Mesendoderm (in vitro differentiated cells): ENCODE measurements around the gene SULT1A1.

Experiments used
- DNase-seq: peaks from one replicate; pipeline ENCODE4 v3.0.0; 2013
- H2AK5ac ChIP-seq: 2 replicates; pipeline ENCODE4 v1.6.1; 2013; ENCODE audit warnings: low read length, inconsistent platforms
- H2BK120ac ChIP-seq: 2 replicates; pipeline ENCODE4 v1.6.1; 2013; ENCODE audit warnings: low read depth, mild to moderate bottlenecking, low read length, moderate library complexity, mixed read lengths
- H2BK15ac ChIP-seq: replicated peaks from 2 replicates; pipeline ENCODE4 v1.6.1; 2013; ENCODE audit warnings: low read depth, mild to moderate bottlenecking, moderate library complexity
- H2BK5ac ChIP-seq: 2 replicates; pipeline ENCODE4 v1.6.1; 2013; ENCODE audit warnings: low read length, inconsistent platforms
- H3K18ac ChIP-seq: 2 replicates; pipeline ENCODE4 v1.6.1; 2013; ENCODE audit warnings: mild to moderate bottlenecking, low read length, mixed read lengths
- H3K23ac ChIP-seq: one replicate; pipeline ENCODE4 v1.6.1; 2013; ENCODE audit warnings: low read length
- H3K27ac ChIP-seq: 2 replicates; pipeline ENCODE4 v1.5.1; 2013; ENCODE audit warnings: low read depth, mild to moderate bottlenecking, inconsistent platforms, low read length, moderate library complexity
- H3K27me3 ChIP-seq: 2 replicates; pipeline ENCODE4 v1.6.1; 2013; ENCODE audit warnings: low read length, control low read depth, mild to moderate bottlenecking, inconsistent platforms; ENCODE audit not compliant: insufficient read depth, poor library complexity
- H3K36me3 ChIP-seq: 2 replicates; pipeline ENCODE4 v1.6.1; 2013; ENCODE audit warnings: low read length, inconsistent platforms; ENCODE audit not compliant: control insufficient read depth, insufficient read depth
- H3K4ac ChIP-seq: one replicate; pipeline ENCODE4 v1.6.1; 2013; ENCODE audit warnings: low read depth, mild to moderate bottlenecking, low read length, moderate library complexity
- H3K4me1 ChIP-seq: 2 replicates; pipeline ENCODE4 v1.6.1; 2013; ENCODE audit warnings: low read depth, low read length, inconsistent platforms; ENCODE audit not compliant: control insufficient read depth
- H3K4me2 ChIP-seq: 2 replicates; pipeline ENCODE4 v1.6.1; 2013; ENCODE audit warnings: low read length
- H3K4me3 ChIP-seq: 2 replicates; pipeline ENCODE4 v1.5.1; 2013; ENCODE audit warnings: mild to moderate bottlenecking, low read length
- H3K56ac ChIP-seq: one replicate; pipeline ENCODE4 v1.6.1; 2013; ENCODE audit warnings: low read length
- H3K79me1 ChIP-seq: 2 replicates; pipeline ENCODE4 v1.6.1; 2013; ENCODE audit warnings: low read length, inconsistent platforms
- H3K79me2 ChIP-seq: 2 replicates; pipeline ENCODE4 v1.6.1; 2013; ENCODE audit warnings: mild to moderate bottlenecking, low read length; ENCODE audit not compliant: control insufficient read depth, insufficient read depth
- H3K9ac ChIP-seq: 2 replicates; pipeline ENCODE4 v1.6.1; 2013; ENCODE audit warnings: low read length, inconsistent platforms
- H4K5ac ChIP-seq: one replicate; pipeline ENCODE4 v1.6.1; 2013; ENCODE audit warnings: low read length
- H4K8ac ChIP-seq: one replicate; pipeline ENCODE4 v1.6.1; 2013; ENCODE audit warnings: low read depth, mild to moderate bottlenecking, control low read depth, low read length, moderate library complexity
- WGBS: extraction: QIAGEN DNeasy Blood & Tissue Kit; methylation state at CpG from one replicate; pipeline ENCODE4 v1.1.7; 2013; ENCODE audit warnings: low lambda C conversion rate, missing lambda C conversion rate; ENCODE audit not compliant: insufficient coverage; ENCODE audit errors: extremely low coverage; 5-methylcytosine and 5-hydroxymethylcytosine counted together

SULT1A1 gene

DNA sequence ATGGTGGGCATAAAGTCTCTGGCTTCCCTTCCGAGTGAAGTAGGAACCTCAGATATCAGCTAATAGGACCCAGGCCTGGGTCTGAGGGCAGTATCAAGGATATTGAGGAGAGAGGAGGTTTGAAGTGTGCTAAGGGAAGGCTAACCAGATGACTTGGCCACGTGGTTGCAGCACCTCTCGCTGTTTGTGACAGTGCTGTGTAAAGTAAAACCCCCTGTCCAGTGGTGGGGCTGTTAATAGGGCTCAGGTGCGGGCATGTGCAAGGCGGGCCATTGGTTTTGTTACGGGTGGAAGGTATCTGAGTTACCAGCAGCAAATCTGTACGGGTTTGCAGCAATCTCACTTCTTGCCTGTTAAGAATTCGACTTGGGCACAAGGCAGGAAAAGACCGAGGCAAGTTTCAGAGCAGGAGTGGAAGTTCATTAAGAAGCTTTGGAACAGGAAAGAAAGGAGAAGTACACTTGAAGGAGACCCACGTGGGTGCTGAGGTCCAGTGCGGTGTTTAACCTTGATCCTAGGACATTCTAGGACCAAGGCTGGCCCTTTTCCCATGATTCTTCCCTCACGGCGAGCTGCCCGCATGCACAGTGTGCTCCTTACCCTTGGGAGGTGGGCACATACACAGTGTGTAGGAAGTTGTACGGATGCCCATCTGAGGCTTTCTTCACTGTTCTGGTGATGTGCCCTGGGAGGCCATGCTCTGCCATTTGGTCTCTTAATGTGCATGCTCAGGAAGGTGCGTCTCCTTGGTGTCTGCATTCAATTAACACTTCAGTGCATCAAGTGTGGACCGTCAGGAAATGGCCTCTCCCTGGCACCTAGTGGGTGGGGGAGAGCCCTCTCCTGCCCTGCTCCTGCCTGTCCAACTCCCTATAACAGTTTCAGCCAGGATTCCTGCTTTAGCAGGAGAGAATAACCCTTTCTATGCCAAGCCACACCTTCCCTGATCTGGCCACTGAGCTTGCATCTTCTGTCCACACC lies 35.8 kb downstream of the SULT1A1 start:
- no peak overlapping the region for H3K23ac ChIP-seq
- no CpG with 5 or more reads among the region's 17 CpGs for WGBS
- no peak overlapping the region for H3K56ac ChIP-seq
- no peak overlapping the region for H2BK120ac ChIP-seq
- no peak overlapping the region for H4K5ac ChIP-seq
- H3K79me1 ChIP-seq: peaks cover 2% of the 10 kb centered on the region
- no peak overlapping the region for H3K4ac ChIP-seq
- no peaks in the 10 kb centered on the region for H3K36me3 ChIP-seq
- no peak overlapping the region for H2AK5ac ChIP-seq
- no peak overlapping the region for H3K27ac ChIP-seq
- DNase-seq: no peak
- H4K8ac ChIP-seq: no peak overlapping the region
- no peak overlapping the region for H3K9ac ChIP-seq
- H2BK15ac ChIP-seq: no peak overlapping the region
- H3K4me3 ChIP-seq: no peak overlapping the region
- H3K4me1 ChIP-seq: peaks cover 9% of the 10 kb centered on the region
- H3K18ac ChIP-seq: no peak overlapping the region
- no peak overlapping the region for H2BK5ac ChIP-seq
- H3K79me2 ChIP-seq: no peaks in the 10 kb centered on the region
- H3K27me3 ChIP-seq: no peaks in the 10 kb centered on the region
- no peak overlapping the region for H3K4me2 ChIP-seq

DNA sequence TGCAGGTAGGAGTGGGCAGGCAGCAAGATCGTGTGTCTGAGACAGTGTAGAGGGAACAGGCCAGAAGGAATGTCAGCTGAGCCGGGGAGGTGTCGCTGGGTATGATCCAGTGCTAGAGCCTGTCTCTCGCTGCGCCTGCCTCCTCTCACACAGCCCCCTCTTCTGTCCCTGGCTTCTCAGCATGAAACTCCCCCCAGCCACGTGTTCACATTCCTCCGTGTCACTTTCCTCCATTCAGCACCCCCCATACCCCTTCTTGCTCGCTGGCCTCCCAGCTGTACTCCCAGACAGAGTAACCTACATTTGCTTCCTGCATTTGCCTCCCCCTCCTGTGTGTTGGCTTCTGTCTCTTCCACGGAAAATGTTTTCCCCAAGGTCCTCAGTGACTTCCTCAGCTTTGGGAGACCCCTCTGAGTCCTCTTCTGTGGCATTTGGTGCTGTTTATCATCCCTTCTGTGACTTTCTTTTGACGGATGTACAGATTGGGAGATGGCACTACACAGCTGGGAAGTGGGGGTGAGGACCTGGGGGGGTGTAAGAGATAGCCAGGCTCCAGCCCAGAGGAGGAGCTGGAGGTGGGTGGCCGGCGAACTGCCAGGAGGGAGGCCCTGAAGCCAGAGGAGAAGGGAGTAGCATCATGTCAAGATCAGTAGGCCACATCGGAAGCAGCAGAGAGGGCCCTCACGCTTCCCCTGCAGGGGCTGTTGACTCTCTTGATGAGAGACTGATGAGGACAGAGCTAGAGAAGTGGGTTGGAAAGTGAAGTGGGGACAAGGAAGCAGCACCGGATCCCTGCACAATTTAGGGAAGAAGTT lies 36.9 kb downstream of the SULT1A1 start:
- Histone ChIP-seq H3K9ac (peak overlapping the region; percentile 24), H3K27me3 (no peaks in the 10 kb centered on the region), H2AK5ac (no peak overlapping the region), H3K79me2 (no peaks in the 10 kb centered on the region), H3K4me1 (peaks cover 9% of the 10 kb centered on the region), H3K18ac (no peak overlapping the region), H3K4me2 (no peak overlapping the region), H4K8ac (no peak overlapping the region), H3K4me3 (no peak overlapping the region), H3K4ac (no peak overlapping the region), H2BK15ac (no peak overlapping the region), H3K36me3 (no peaks in the 10 kb centered on the region), H2BK120ac (no peak overlapping the region), H3K79me1 (peaks cover 2% of the 10 kb centered on the region), H3K27ac (no peak overlapping the region), H3K56ac (peak overlapping the region; percentile 80), H3K23ac (peak overlapping the region; percentile 89), H4K5ac (no peak overlapping the region), H2BK5ac (no peak overlapping the region)
- DNase-seq: peak; percentile 69
- no CpG with 5 or more reads among the region's 15 CpGs for WGBS

DNA sequence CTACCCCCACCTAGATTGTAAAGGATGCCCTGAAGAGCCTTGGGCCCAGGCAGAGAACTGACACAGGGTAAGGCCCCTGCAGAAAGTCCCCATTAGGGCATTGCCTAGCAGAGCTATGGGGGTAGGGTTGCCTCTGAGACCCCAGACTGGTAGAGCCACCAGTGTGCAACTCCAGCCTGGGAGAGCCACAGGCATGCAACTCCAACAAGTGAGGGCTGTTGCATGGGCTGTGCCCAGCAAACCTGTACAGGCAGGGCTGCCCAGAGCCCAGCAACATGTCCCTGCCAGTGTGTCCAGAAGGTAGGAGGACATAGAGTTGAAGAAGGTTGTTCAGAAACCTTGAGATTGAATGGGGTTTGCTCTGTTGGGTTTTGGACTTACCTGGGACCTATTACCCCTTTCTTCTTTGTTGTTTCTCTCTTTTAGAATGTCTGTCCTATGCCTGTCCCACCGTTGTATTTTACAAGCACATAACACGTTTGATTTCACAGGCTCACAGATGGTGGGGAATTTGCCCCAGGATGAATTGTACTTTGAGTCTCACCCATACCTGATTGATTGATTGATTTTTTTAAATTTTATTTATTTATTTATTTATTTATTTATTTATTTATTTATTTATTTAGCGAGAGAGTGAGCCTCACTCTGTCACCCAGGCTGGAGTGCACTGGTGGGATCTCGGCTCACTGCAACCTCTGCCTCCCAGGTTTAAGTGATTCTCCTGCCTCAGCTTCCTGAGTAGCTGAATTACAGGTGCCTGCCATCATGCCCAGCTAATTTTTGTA lies 39.7 kb downstream of the SULT1A1 start:
- Histone ChIP-seq H3K27me3 (no peaks in the 10 kb centered on the region), H4K8ac (no peak overlapping the region), H2BK120ac (no peak overlapping the region), H3K4me3 (no peak overlapping the region), H3K18ac (no peak overlapping the region), H3K4me2 (no peak overlapping the region), H4K5ac (no peak overlapping the region), H3K23ac (no peak overlapping the region), H2AK5ac (no peak overlapping the region), H3K4ac (no peak overlapping the region), H3K36me3 (no peaks in the 10 kb centered on the region), H2BK5ac (no peak overlapping the region), H3K27ac (no peak overlapping the region), H2BK15ac (no peak overlapping the region), H3K4me1 (peaks cover 9% of the 10 kb centered on the region), H3K56ac (no peak overlapping the region), H3K79me2 (no peaks in the 10 kb centered on the region), H3K9ac (no peak overlapping the region), H3K79me1 (peaks cover 2% of the 10 kb centered on the region)
- no peak for DNase-seq
- no CpG with 5 or more reads among the region's 4 CpGs for WGBS

DNA sequence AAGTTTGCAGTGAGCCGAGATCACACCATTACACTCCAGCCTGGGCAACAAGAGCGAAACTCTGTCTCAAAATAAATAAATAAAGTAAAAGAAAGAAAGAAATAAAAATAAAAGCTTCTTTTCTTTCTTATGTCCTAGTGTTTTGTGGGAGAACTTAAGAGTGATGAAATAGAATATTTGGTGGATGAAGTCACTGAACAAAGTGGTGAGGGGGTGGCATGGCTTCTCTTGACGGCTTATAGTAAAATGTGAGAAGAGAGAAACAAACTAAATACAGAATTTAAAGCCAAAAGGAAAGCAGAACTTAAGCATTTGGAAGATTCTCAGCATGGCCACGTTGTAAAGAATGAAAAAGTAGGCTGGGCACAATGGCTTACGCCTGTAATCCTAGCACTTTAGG lies 40.8 kb downstream of the SULT1A1 start:
- Histone ChIP-seq H3K4me3 (no peak overlapping the region), H2AK5ac (no peak overlapping the region), H2BK120ac (no peak overlapping the region), H3K27ac (no peak overlapping the region), H3K79me1 (peaks cover 2% of the 10 kb centered on the region), H2BK5ac (no peak overlapping the region), H3K4ac (no peak overlapping the region), H3K56ac (no peak overlapping the region), H3K79me2 (no peaks in the 10 kb centered on the region), H3K4me1 (peaks cover 4% of the 10 kb centered on the region), H3K4me2 (no peak overlapping the region), H3K18ac (no peak overlapping the region), H3K9ac (no peak overlapping the region), H4K8ac (no peak overlapping the region), H3K27me3 (no peaks in the 10 kb centered on the region), H2BK15ac (no peak overlapping the region), H3K36me3 (no peaks in the 10 kb centered on the region), H4K5ac (no peak overlapping the region), H3K23ac (no peak overlapping the region)
- no peak for DNase-seq
- WGBS: no CpG with 5 or more reads among the region's 5 CpGs

DNA sequence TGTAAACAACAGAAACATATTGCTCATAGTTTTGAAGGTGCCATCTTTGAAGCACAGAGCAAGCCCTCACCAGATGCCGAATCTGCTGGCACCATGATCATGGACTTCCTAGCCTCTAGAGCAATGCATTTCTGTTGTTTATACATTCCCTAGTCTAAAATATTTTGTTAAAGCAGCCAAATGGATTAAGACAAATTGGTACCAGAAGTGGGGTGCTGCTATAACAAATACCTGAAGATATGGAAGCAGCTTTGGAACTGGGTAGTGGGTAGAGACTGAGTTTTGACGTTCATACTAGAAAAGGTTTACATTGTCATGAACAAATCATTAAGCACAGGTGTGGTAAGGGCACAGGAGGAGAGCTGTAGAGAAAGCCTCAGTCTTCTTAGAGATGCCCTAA lies 42.6 kb downstream of the SULT1A1 start:
- Histone ChIP-seq H3K79me1 (peaks cover 2% of the 10 kb centered on the region), H2BK120ac (no peak overlapping the region), H2AK5ac (no peak overlapping the region), H3K4me2 (no peak overlapping the region), H4K5ac (no peak overlapping the region), H2BK5ac (no peak overlapping the region), H3K36me3 (no peaks in the 10 kb centered on the region), H3K9ac (no peak overlapping the region), H3K18ac (no peak overlapping the region), H2BK15ac (no peak overlapping the region), H3K79me2 (no peaks in the 10 kb centered on the region), H3K27me3 (no peaks in the 10 kb centered on the region), H3K56ac (no peak overlapping the region), H3K4ac (no peak overlapping the region), H4K8ac (no peak overlapping the region), H3K23ac (no peak overlapping the region), H3K4me1 (no peaks in the 10 kb centered on the region), H3K4me3 (no peak overlapping the region), H3K27ac (no peak overlapping the region)
- no peak for DNase-seq
- no CpG with 5 or more reads among the region's 2 CpGs for WGBS
